Retinal pigment epithelial cell (primary cell): ENCODE results near the gene KRTAP4-2.

Experiments used
- DNase-seq: peaks from one replicate; pipeline ENCODE4 v3.0.0-alpha.2; 2010; ENCODE audit warnings: low read depth
- H3K4me3 ChIP-seq: 2 replicates; pipeline ENCODE4 v1.5.1; 2011; ENCODE audit warnings: mild to moderate bottlenecking, low read length, control low read depth, moderate library complexity
- TF ChIP-seq, protein P1 (sequence below): conservative IDR thresholded peaks from 2 replicates; pipeline ENCODE4 v1.5.1; 2011; ENCODE audit warnings: low read depth, low read length, control low read depth, inconsistent platforms

The KRTAP4-2 gene

GRCh38 chr17:41178843-41179616 is 1.0 kb upstream of the KRTAP4-2 start:
- no peak for DNase-seq
- H3K4me3 ChIP-seq, result no peak overlapping the region
- TF ChIP-seq, protein P1, sequence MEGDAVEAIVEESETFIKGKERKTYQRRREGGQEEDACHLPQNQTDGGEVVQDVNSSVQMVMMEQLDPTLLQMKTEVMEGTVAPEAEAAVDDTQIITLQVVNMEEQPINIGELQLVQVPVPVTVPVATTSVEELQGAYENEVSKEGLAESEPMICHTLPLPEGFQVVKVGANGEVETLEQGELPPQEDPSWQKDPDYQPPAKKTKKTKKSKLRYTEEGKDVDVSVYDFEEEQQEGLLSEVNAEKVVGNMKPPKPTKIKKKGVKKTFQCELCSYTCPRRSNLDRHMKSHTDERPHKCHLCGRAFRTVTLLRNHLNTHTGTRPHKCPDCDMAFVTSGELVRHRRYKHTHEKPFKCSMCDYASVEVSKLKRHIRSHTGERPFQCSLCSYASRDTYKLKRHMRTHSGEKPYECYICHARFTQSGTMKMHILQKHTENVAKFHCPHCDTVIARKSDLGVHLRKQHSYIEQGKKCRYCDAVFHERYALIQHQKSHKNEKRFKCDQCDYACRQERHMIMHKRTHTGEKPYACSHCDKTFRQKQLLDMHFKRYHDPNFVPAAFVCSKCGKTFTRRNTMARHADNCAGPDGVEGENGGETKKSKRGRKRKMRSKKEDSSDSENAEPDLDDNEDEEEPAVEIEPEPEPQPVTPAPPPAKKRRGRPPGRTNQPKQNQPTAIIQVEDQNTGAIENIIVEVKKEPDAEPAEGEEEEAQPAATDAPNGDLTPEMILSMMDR, result no peak

DNA sequence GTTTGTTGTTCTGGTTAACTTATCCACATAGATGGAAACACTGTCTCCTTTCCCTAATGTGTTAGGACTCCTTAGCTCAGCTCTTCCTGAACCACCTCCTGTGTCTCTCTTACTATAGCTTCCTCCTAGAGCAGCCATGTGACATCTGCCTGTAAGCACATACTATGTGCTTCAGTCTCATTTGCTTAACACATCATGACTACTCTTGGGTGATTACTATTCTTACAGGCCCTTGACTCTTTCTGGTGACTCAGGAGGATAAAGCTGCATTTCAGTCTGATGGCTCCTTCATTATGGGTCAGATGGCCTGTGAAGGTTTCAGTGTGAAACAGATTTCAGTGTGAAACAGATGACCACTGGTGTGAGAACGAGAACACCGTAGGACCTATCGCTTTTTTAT is 320 bp upstream of the KRTAP4-2 start:
- peak; percentile 2 for DNase-seq
- TF ChIP-seq, protein P1, result no peak

GRCh38 chr17:41176744-41177387 is 1.2 kb downstream of the KRTAP4-2 start:
- DNase-seq, result no peak
- H3K4me3 ChIP-seq, result no peak overlapping the region
- TF ChIP-seq, protein P1, result no peak

More for the DNA sequence above, 320 bp upstream of the KRTAP4-2 start:
- no peak overlapping the region for H3K4me3 ChIP-seq

DNA sequence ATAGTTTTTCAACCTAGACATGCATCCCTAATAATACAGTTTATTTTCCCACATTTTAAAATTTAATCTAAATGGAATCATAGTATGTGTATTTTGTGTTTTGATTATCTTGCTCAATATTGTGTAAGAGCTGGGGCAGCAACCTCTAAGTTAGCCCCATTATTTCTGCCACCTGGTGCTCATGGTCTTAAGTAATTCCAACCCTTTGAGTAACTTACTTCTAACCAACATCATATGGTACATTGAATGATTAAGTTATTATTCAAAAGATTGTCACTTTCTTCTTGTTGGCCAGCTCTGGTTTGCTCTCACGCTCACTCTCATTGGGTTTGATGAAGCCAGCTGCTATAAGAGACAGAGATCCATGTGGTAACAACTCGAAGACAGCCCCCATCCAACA is 6.1 kb downstream of the KRTAP4-2 start:
- no peak overlapping the region for H3K4me3 ChIP-seq
- DNase-seq, result no peak
- TF ChIP-seq, protein P1, result no peak

DNA sequence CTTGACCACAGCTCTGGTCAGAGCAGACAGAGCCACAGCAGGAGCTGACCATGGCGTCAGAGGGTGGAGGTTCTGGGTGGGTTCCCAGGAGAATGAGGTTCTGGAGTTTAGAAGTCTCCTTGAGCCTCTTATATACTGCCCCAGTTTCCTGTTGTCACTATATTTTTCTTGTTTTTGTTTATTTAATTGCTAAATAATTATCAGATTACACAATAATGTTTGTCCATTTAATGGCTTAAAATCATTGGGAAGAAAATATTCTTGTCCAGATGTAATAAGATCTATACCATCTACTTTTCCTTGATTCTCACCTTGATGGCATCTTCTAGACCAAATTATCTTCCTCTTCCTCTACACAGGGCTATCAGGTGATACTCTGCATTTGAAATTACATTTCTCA is 9.9 kb downstream of the KRTAP4-2 start, which contains the start of gene KRTAP4-3:
Gene KRTAP4-3 (minus strand): TSS at position 101 of the 400 bp plus-strand sequence. CDS start 49 bp downstream, at position 52.
- no peak within 1 kb of the TSS for H3K4me3 ChIP-seq
- no peak for DNase-seq
- TF ChIP-seq, protein P1, result no peak

GRCh38 chr17:41167561-41167960 is 10.5 kb downstream of the KRTAP4-2 start:
- TF ChIP-seq, protein P1, result no peak
- H3K4me3 ChIP-seq, result no peak overlapping the region
- DNase-seq, result no peak

GRCh38 chr17:41163828-41164227 is 14.2 kb downstream of the KRTAP4-2 start:
- TF ChIP-seq, protein P1, result no peak
- no peak for DNase-seq
- no peak overlapping the region for H3K4me3 ChIP-seq
